Left hindlimb (tissue), 1 donor: ENCODE measurements around the gene CTSH.
A peak's percentile ranks its signal among the peaks of the same experiment; 100 is the strongest.

ENCODE experiments used
- DNase-seq: peaks from one replicate; pipeline ENCODE4 v3.0.0-alpha.2; 2018

The CTSH gene

GRCh38 chr15:78944669-78945407, at the start of gene CTSH:
Gene CTSH (minus strand): TSS chr15:78945046. CDS start chr15:78944981, 65 bp downstream.
- no peak for DNase-seq

GRCh38 chr15:78993931-78994530, 49.2 kb upstream of the CTSH start:
- DNase-seq = no peak

- no peak for DNase-seq
Measured at GRCh38 chr15:78993257-78993930, 48.5 kb upstream of the CTSH start.

GRCh38 chr15:78992416-78993256, 47.8 kb upstream of the CTSH start:
- no peak for DNase-seq

- no peak for DNase-seq
Measured at GRCh38 chr15:78991879-78992278, 47.0 kb upstream of the CTSH start.

GRCh38 chr15:78991476-78991875, 46.6 kb upstream of the CTSH start:
- no peak for DNase-seq

- DNase-seq = no peak
Measured at GRCh38 chr15:78990278-78990677, 45.4 kb upstream of the CTSH start.

GRCh38 chr15:78989701-78990240, 44.9 kb upstream of the CTSH start:
- no peak for DNase-seq

GRCh38 chr15:78988361-78988911, 43.6 kb upstream of the CTSH start:
- peak; percentile 60 for DNase-seq

GRCh38 chr15:78987556-78988360, 42.9 kb upstream of the CTSH start:
- DNase-seq = no peak

- no peak for DNase-seq
Measured at GRCh38 chr15:78985859-78986475, 41.1 kb upstream of the CTSH start.

GRCh38 chr15:78984041-78984440, 39.2 kb upstream of the CTSH start:
- no peak for DNase-seq

GRCh38 chr15:78983146-78983918, 38.5 kb upstream of the CTSH start:
- DNase-seq = no peak

- DNase-seq = no peak
Measured at GRCh38 chr15:78982736-78983135, 37.9 kb upstream of the CTSH start.

GRCh38 chr15:78981532-78982313, 36.9 kb upstream of the CTSH start:
- no peak for DNase-seq

GRCh38 chr15:78979456-78980320, 34.8 kb upstream of the CTSH start:
- DNase-seq = no peak

- no peak for DNase-seq
Measured at GRCh38 chr15:78978601-78979179, 33.8 kb upstream of the CTSH start.
